Natural killer cell treated with Interleukin-12 subunit alpha and Interleukin-12 subunit beta and Interleukin-15 and Interleukin-18, amount 100 ng/mL, for 72 hours (primary cell): ENCODE results near the gene NIPAL4. TPM values are rescaled to one million over a fixed set of nuclear protein-coding genes. Genes with fewer than 3 reads are reported as not detected.

ENCODE experiments used
- ATAC-seq, 2 donors: fragments of 150-1000 bp; cut with Tn5 transposase in 1 of 2; sonication (Bioruptor Pico), chemical (Tn5 transposase) in 1 of 2; 2 replicates each; pipeline ENCODE4 v1.10.0; 2021
- DNase-seq: peaks from one replicate; pipeline ENCODE4 v3.0.0; 2022; ENCODE audit warnings: low spot score
- H3K27ac Mint-ChIP-seq, 2 donors: 1 replicate in 1 of 2; 2 replicates in 1 of 2; pipeline ENCODE4 v1.8.0; 2022; ENCODE audit warnings: mixed read lengths in 2 of 2, mild to moderate bottlenecking in 1 of 2, moderate library complexity in 1 of 2
- H3K27me3 Mint-ChIP-seq, 2 donors: 1 replicate in 1 of 2; 2 replicates in 1 of 2; pipeline ENCODE4 v1.8.0; 2022; ENCODE audit warnings: mixed read lengths in 2 of 2
- H3K36me3 Mint-ChIP-seq: one replicate; pipeline ENCODE4 v1.8.0; 2022; ENCODE audit warnings: mixed read lengths
- H3K4me1 Mint-ChIP-seq, 2 donors: 1 replicate in 1 of 2; 2 replicates in 1 of 2; pipeline ENCODE4 v1.8.0; 2022; ENCODE audit warnings: low read depth in 2 of 2, mixed read lengths in 2 of 2, mild to moderate bottlenecking in 1 of 2
- H3K4me3 Mint-ChIP-seq: one replicate; pipeline ENCODE4 v1.8.0; 2022; ENCODE audit warnings: mixed read lengths
- H3K9me3 Mint-ChIP-seq: 2 replicates; pipeline ENCODE4 v1.8.0; 2022; ENCODE audit warnings: mixed read lengths
- total RNA-seq, 2 donors: library from RNA; stranded (reverse); gene quantifications; one replicate each; pipeline ENCODE4 v1.2.3, GENCODE V29; 2022

Gene NIPAL4
- total RNA-seq, 2 donors from 2014 or later = 0.43 to 1.2 TPM

GRCh38 chr5:157506066-157506590 lies 46.1 kb downstream of the NIPAL4 start:
- Mint-ChIP-seq H3K9me3 (no peaks in the 10 kb centered on the region), H3K27ac (peak overlapping the region in 1 of 2 donors; percentile 21), H3K36me3 (peaks cover 46% of the 10 kb centered on the region), H3K4me1 (peaks cover 22 to 33% of the 10 kb centered on the region in 2 donors), H3K4me3 (no peak overlapping the region), H3K27me3 (no peaks in the 10 kb centered on the region)
- no peak for DNase-seq
- no peak for ATAC-seq

GRCh38 chr5:157506981-157507780 lies 47.2 kb downstream of the NIPAL4 start:
- Mint-ChIP-seq H3K4me3 (no peak overlapping the region), H3K36me3 (peaks cover 40% of the 10 kb centered on the region), H3K27me3 (no peaks in the 10 kb centered on the region), H3K4me1 (peaks cover 15 to 35% of the 10 kb centered on the region in 2 donors), H3K27ac (peak overlapping the region in 1 of 2 donors; percentile 21), H3K9me3 (no peaks in the 10 kb centered on the region)
- DNase-seq (no peak), ATAC-seq (peak in 1 of 2 donors; percentile 51)

GRCh38 chr5:157509093-157509492 lies 49.1 kb downstream of the NIPAL4 start:
- Mint-ChIP-seq H3K27me3 (no peaks in the 10 kb centered on the region), H3K36me3 (peaks cover 48% of the 10 kb centered on the region), H3K4me3 (no peak overlapping the region), H3K4me1 (peaks cover 9 to 38% of the 10 kb centered on the region in 2 donors), H3K27ac (peak overlapping the region in 1 of 2 donors; percentile 40), H3K9me3 (no peaks in the 10 kb centered on the region)
- ATAC-seq = no peak
- DNase-seq = no peak

GRCh38 chr5:157509587-157509986 lies 49.6 kb downstream of the NIPAL4 start:
- peaks cover 9 to 38% of the 10 kb centered on the region in 2 donors for H3K4me1 Mint-ChIP-seq
- H3K4me3 Mint-ChIP-seq = no peak overlapping the region
- H3K27me3 Mint-ChIP-seq = no peaks in the 10 kb centered on the region
- no peaks in the 10 kb centered on the region for H3K9me3 Mint-ChIP-seq
- peak in 1 of 2 donors; percentile 57 for ATAC-seq
- H3K36me3 Mint-ChIP-seq = peaks cover 49% of the 10 kb centered on the region
- no peak for DNase-seq
- H3K27ac Mint-ChIP-seq = no peak overlapping the region

- Mint-ChIP-seq H3K27me3 (no peaks in the 10 kb centered on the region), H3K4me3 (no peak overlapping the region), H3K27ac (no peak overlapping the region), H3K4me1 (peaks cover 9 to 37% of the 10 kb centered on the region in 2 donors), H3K9me3 (no peaks in the 10 kb centered on the region), H3K36me3 (peaks cover 56% of the 10 kb centered on the region)
- ATAC-seq (no peak), DNase-seq (no peak)
These were observed 50.7 kb downstream of the NIPAL4 start for GRCh38 chr5:157510682-157511081.

GRCh38 chr5:157511651-157512644 lies 51.9 kb downstream of the NIPAL4 start:
- H3K9me3 Mint-ChIP-seq = no peaks in the 10 kb centered on the region
- peak overlapping the region; percentile 8 to 40 for H3K27ac Mint-ChIP-seq
- DNase-seq = no peak
- H3K36me3 Mint-ChIP-seq = peaks cover 44% of the 10 kb centered on the region
- H3K4me1 Mint-ChIP-seq = peaks cover 7 to 26% of the 10 kb centered on the region in 2 donors
- H3K27me3 Mint-ChIP-seq = no peaks in the 10 kb centered on the region
- peak in 1 of 2 donors; percentile 34 for ATAC-seq
- H3K4me3 Mint-ChIP-seq = no peak overlapping the region

GRCh38 chr5:157513182-157513581 lies 53.2 kb downstream of the NIPAL4 start:
- Mint-ChIP-seq H3K4me1 (peaks cover 8 to 24% of the 10 kb centered on the region in 2 donors), H3K27ac (peak overlapping the region in 1 of 2 donors; percentile 40), H3K9me3 (no peaks in the 10 kb centered on the region), H3K4me3 (no peak overlapping the region), H3K27me3 (no peaks in the 10 kb centered on the region), H3K36me3 (peaks cover 44% of the 10 kb centered on the region)
- ATAC-seq (no peak), DNase-seq (no peak)

GRCh38 chr5:157514974-157515373 lies 55.0 kb downstream of the NIPAL4 start:
- no peak for ATAC-seq

GRCh38 chr5:157516006-157516405 lies 56.0 kb downstream of the NIPAL4 start:
- DNase-seq = no peak
- Mint-ChIP-seq H3K4me3 (no peak overlapping the region), H3K4me1 (peaks cover 15 to 23% of the 10 kb centered on the region in 2 donors), H3K27ac (peak overlapping the region in 1 of 2 donors; percentile 54), H3K36me3 (peaks cover 30% of the 10 kb centered on the region), H3K27me3 (no peaks in the 10 kb centered on the region), H3K9me3 (no peaks in the 10 kb centered on the region)
- ATAC-seq = no peak

More at GRCh38 chr5:157514974-157515373, 55.0 kb downstream of the NIPAL4 start:
- Mint-ChIP-seq H3K27me3 (no peaks in the 10 kb centered on the region), H3K27ac (peak overlapping the region in 1 of 2 donors; percentile 36), H3K9me3 (no peaks in the 10 kb centered on the region), H3K4me1 (peaks cover 8 to 18% of the 10 kb centered on the region in 2 donors), H3K4me3 (no peak overlapping the region), H3K36me3 (peaks cover 35% of the 10 kb centered on the region)
- no peak for DNase-seq

GRCh38 chr5:157516626-157517325 lies 56.8 kb downstream of the NIPAL4 start:
- Mint-ChIP-seq H3K9me3 (no peaks in the 10 kb centered on the region), H3K36me3 (peaks cover 29% of the 10 kb centered on the region), H3K27ac (peak overlapping the region in 1 of 2 donors; percentile 7), H3K4me3 (no peak overlapping the region), H3K27me3 (no peaks in the 10 kb centered on the region), H3K4me1 (peaks cover 20 to 28% of the 10 kb centered on the region in 2 donors)
- ATAC-seq (no peak), DNase-seq (no peak)

- peak overlapping the region in 1 of 2 donors; percentile 14 for H3K27ac Mint-ChIP-seq
- no peaks in the 10 kb centered on the region for H3K27me3 Mint-ChIP-seq
- H3K4me3 Mint-ChIP-seq = no peak overlapping the region
- DNase-seq = no peak
- H3K9me3 Mint-ChIP-seq = no peaks in the 10 kb centered on the region
- H3K36me3 Mint-ChIP-seq = peaks cover 9% of the 10 kb centered on the region
- H3K4me1 Mint-ChIP-seq = peaks cover 13 to 19% of the 10 kb centered on the region in 2 donors
- peak; percentile 72 to 83 for ATAC-seq
These were observed 59.0 kb downstream of the NIPAL4 start for GRCh38 chr5:157518963-157519362.

- DNase-seq (no peak), ATAC-seq (no peak)
- Mint-ChIP-seq H3K27ac (peak overlapping the region in 1 of 2 donors; percentile 14), H3K27me3 (no peaks in the 10 kb centered on the region), H3K9me3 (no peaks in the 10 kb centered on the region), H3K36me3 (peaks cover 5% of the 10 kb centered on the region), H3K4me1 (peaks cover 12 to 19% of the 10 kb centered on the region in 2 donors), H3K4me3 (no peak overlapping the region)
These were observed 59.7 kb downstream of the NIPAL4 start for GRCh38 chr5:157519579-157520253.
